Left ventricle myocardium inferior (tissue), 1 donor: ENCODE measurements around the gene SAMD7. TPM values are rescaled to one million over a fixed set of nuclear protein-coding genes. Genes with fewer than 3 reads are reported as not detected.
A peak's percentile ranks its signal among the peaks of the same experiment; 100 is the strongest.

Source experiments
- DNase-seq: peaks from one replicate; pipeline ENCODE4 v3.0.0-alpha.2; 2020
- H3K27ac ChIP-seq: fragments of 200-600 bp; replicated peaks from 2 replicates; pipeline ENCODE4 v1.8.0; 2021
- H3K27me3 ChIP-seq: fragments of 200-600 bp; 2 replicates; pipeline ENCODE4 v1.8.0; 2021; ENCODE audit warnings: low read depth
- H3K36me3 ChIP-seq: fragments of 200-600 bp; 2 replicates; pipeline ENCODE4 v1.8.0; 2021
- H3K4me1 ChIP-seq: fragments of 200-600 bp; 2 replicates; pipeline ENCODE4 v1.8.0; 2021
- H3K4me3 ChIP-seq: fragments of 200-600 bp; 2 replicates; pipeline ENCODE4 v1.8.0; 2021; ENCODE audit warnings: mild to moderate bottlenecking, moderate library complexity
- H3K9me3 ChIP-seq: fragments of 200-600 bp; replicated peaks from 2 replicates; pipeline ENCODE4 v1.8.0; 2021
- intact Hi-C: fragments of 100-400 bp; cut with micrococcal nuclease; formaldehyde crosslinking; loops from one replicate; pipeline ENCODE4 v1.11.0; 2022
- total RNA-seq: library from RNA; stranded (reverse); fragmentation: NEBNext Ultra II Directional; extraction: Animal tissue kit (Norgen Biotek cat#: 25700); gene quantifications from one replicate; pipeline ENCODE4 v1.2.1, GENCODE V29; 2021
- TF ChIP-seq, protein P1 (sequence below): fragments of 200-600 bp; IDR thresholded peaks from 2 replicates; pipeline ENCODE4 v1.8.0; 2021; ENCODE audit warnings: antibody characterized with exemption, mild to moderate bottlenecking, borderline replicate concordance
- donor health status: DM: no; HTN: yes; CAD: no; lungs with severe emphysema.

The SAMD7 gene
- total RNA-seq, 1 donor from 2014 or later, result not detected

- no peaks in the 10 kb centered on the region for H3K27me3 ChIP-seq
- intact Hi-C loops, result no loop called here
- no peak overlapping the region for H3K4me3 ChIP-seq
- H3K36me3 ChIP-seq, result no peaks in the 10 kb centered on the region
- no peak for DNase-seq
- TF ChIP-seq, protein P1, sequence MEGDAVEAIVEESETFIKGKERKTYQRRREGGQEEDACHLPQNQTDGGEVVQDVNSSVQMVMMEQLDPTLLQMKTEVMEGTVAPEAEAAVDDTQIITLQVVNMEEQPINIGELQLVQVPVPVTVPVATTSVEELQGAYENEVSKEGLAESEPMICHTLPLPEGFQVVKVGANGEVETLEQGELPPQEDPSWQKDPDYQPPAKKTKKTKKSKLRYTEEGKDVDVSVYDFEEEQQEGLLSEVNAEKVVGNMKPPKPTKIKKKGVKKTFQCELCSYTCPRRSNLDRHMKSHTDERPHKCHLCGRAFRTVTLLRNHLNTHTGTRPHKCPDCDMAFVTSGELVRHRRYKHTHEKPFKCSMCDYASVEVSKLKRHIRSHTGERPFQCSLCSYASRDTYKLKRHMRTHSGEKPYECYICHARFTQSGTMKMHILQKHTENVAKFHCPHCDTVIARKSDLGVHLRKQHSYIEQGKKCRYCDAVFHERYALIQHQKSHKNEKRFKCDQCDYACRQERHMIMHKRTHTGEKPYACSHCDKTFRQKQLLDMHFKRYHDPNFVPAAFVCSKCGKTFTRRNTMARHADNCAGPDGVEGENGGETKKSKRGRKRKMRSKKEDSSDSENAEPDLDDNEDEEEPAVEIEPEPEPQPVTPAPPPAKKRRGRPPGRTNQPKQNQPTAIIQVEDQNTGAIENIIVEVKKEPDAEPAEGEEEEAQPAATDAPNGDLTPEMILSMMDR, result no peak
- H3K27ac ChIP-seq, result no peak overlapping the region
- H3K9me3 ChIP-seq, result no peaks in the 10 kb centered on the region
- H3K4me1 ChIP-seq, result peaks cover 15% of the 10 kb centered on the region
These were observed 2.0 kb downstream of the SAMD7 start for GRCh38 chr3:169913323-169913722.

DNA sequence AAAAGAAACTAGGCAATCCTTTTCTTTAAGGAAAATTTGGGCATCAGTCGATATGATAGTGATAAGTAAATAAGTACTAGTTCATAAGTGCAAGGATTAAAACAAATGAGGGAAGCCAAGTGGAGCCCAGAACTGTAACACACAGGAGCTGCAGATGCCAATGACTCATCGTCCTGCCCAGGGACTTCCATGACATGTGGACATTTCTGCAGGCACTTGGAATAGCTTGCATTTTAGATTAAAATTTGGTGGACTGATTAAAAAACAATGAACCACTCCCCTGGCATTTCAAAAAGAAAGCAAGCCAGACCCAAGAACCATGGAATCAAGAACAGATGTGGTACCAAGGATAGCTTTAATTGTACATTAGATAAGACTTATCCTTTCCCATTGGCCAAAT, 2.9 kb downstream of the SAMD7 start:
- Histone ChIP-seq H3K4me1 (peaks cover 15% of the 10 kb centered on the region), H3K27me3 (no peaks in the 10 kb centered on the region), H3K36me3 (no peaks in the 10 kb centered on the region), H3K27ac (no peak overlapping the region), H3K4me3 (no peak overlapping the region), H3K9me3 (no peaks in the 10 kb centered on the region)
- DNase-seq, result no peak
- intact Hi-C loops, result no loop called here
- TF ChIP-seq, protein P1, result no peak

- H3K4me3 ChIP-seq, result no peak overlapping the region
- TF ChIP-seq, protein P1, result no peak
- DNase-seq, result peak; percentile 80
- H3K9me3 ChIP-seq, result no peaks in the 10 kb centered on the region
- peaks cover 4% of the 10 kb centered on the region for H3K4me1 ChIP-seq
- intact Hi-C loops, result no loop called here
- H3K36me3 ChIP-seq, result no peaks in the 10 kb centered on the region
- H3K27ac ChIP-seq, result no peak overlapping the region
- no peaks in the 10 kb centered on the region for H3K27me3 ChIP-seq
These were observed 11.8 kb downstream of the SAMD7 start for GRCh38 chr3:169923189-169923588.

DNA sequence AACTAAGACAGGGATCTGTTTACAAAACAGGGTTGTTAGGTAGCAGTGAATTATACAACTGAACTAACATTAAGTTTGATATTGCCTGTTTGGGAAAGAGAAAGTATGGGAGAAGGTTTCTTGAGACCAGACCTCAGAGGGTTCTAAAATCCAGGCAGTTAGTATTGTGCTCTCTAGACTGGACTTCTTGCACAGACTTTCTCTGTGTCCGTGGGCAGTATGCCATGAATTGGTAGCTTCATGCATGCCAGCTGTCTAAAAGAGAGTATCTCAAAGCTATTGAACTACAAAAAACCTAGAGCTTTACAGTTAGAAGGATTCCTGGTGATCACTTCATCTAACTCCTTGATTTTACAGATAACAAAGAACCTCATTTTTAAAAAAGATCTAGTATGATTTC, 12.5 kb downstream of the SAMD7 start:
- intact Hi-C loops, result no loop called here
- H3K27ac ChIP-seq, result no peak overlapping the region
- peaks cover 4% of the 10 kb centered on the region for H3K4me1 ChIP-seq

DNA sequence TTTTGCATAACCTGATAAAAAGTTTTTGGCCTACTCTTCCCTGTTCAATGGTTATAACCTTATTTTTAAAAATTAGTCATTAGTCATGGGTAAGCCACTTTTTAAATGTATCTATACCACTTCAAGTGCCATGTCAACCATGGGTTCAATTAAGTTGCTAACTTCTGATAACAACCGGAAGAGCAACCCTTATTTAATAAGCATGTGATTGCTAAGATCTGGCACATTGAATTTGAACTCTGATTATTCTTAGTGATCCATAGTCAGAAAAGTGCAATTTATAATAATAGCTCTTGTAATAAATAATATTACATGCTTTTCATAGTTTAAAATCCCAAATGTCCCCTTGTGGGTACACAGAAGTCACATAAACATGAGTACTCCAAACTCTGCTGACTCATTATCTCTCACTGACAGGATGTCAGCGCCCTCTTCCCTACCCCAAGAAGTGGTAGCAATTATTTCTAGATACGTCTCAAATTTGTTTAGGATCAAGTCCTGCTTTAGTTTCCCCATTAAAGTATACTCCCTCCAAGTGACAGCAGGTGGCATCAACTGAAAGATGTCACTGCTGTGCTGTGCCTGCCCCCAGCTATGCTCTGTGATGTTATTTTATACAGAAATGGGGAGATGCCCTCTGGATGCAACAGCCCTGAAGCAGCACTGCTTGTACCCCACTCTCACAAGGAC, 18.6 kb downstream of the SAMD7 start:
- intact Hi-C loops, result no loop called here
- Histone ChIP-seq H3K27ac (no peak overlapping the region), H3K4me3 (no peak overlapping the region), H3K36me3 (no peaks in the 10 kb centered on the region), H3K27me3 (peaks cover 9% of the 10 kb centered on the region), H3K9me3 (no peaks in the 10 kb centered on the region), H3K4me1 (no peaks in the 10 kb centered on the region)
- no peak for DNase-seq
- TF ChIP-seq, protein P1, result peak; percentile 18

More for the DNA sequence above, 12.5 kb downstream of the SAMD7 start:
- Histone ChIP-seq H3K27me3 (no peaks in the 10 kb centered on the region), H3K4me3 (no peak overlapping the region), H3K9me3 (no peaks in the 10 kb centered on the region), H3K36me3 (no peaks in the 10 kb centered on the region)
- DNase-seq, result no peak
- TF ChIP-seq, protein P1, result no peak
